ENCODE results near the gene FAM171A1.

Gene FAM171A1

GRCh38 chr10:15242261-15242840 lies 128.7 kb downstream of the FAM171A1 start:
- no peak overlapping the region for H3K4me3 ChIP-seq (ENCODE audit: control insufficient read depth, low read depth, low read length)
- no peak for TF ChIP-seq CTCF (conservative IDR thresholded peaks at IDR 0.05; ENCODE audit: control insufficient read depth, insufficient read depth, low read depth, low read length)
- no peak for DNase-seq (ENCODE audit: low read depth)

- no peak overlapping the region for H3K4me3 ChIP-seq (ENCODE audit: control insufficient read depth, low read depth, low read length)
- no peak for TF ChIP-seq CTCF (conservative IDR thresholded peaks at IDR 0.05; ENCODE audit: control insufficient read depth, insufficient read depth, low read depth, low read length)
- no peak for DNase-seq (ENCODE audit: low read depth)
Observed at GRCh38 chr10:15241306-15241705, 129.8 kb downstream of the FAM171A1 start.

GRCh38 chr10:15238555-15239335 lies 132.3 kb downstream of the FAM171A1 start:
- H3K4me3 ChIP-seq (ENCODE audit: control insufficient read depth, low read depth, low read length), result no peak overlapping the region
- no peak for TF ChIP-seq CTCF (conservative IDR thresholded peaks at IDR 0.05; ENCODE audit: control insufficient read depth, insufficient read depth, low read depth, low read length)
- peak; percentile 44 for DNase-seq (ENCODE audit: low read depth)

GRCh38 chr10:15237351-15237750 lies 133.7 kb downstream of the FAM171A1 start:
- no peak for TF ChIP-seq CTCF (conservative IDR thresholded peaks at IDR 0.05; ENCODE audit: control insufficient read depth, insufficient read depth, low read depth, low read length)
- H3K4me3 ChIP-seq (ENCODE audit: control insufficient read depth, low read depth, low read length), result no peak overlapping the region
- peak; percentile 65 for DNase-seq (ENCODE audit: low read depth)

- peak; percentile 43 for DNase-seq (ENCODE audit: low read depth)
Observed at GRCh38 chr10:15236340-15236739, 134.7 kb downstream of the FAM171A1 start.

GRCh38 chr10:15232279-15232678 lies 138.8 kb downstream of the FAM171A1 start:
- TF ChIP-seq CTCF (conservative IDR thresholded peaks at IDR 0.05; ENCODE audit: control insufficient read depth, insufficient read depth, low read depth, low read length), result no peak
- no peak overlapping the region for H3K4me3 ChIP-seq (ENCODE audit: control insufficient read depth, low read depth, low read length)
- no peak for DNase-seq (ENCODE audit: low read depth)

More at GRCh38 chr10:15236340-15236739, 134.7 kb downstream of the FAM171A1 start:
- no peak for TF ChIP-seq CTCF (conservative IDR thresholded peaks at IDR 0.05; ENCODE audit: control insufficient read depth, insufficient read depth, low read depth, low read length)
- no peak overlapping the region for H3K4me3 ChIP-seq (ENCODE audit: control insufficient read depth, low read depth, low read length)

Data from fibroblast of mammary gland (primary cell).